ENCODE measurements around the gene LBX1. TPM values are rescaled to one million over a fixed set of nuclear protein-coding genes. Genes with fewer than 3 reads are reported as not detected.

The LBX1 gene
- total RNA-seq, 2 experiments from 2014 or later: not detected

GRCh38 chr10:101216207-101217043 is 12.8 kb downstream of the LBX1 start:
- ChIA-PET POLR2A (no interaction called here), CTCF (ENCODE audit: unreplicated experiment) (no interaction called here)
- H2AFZ ChIP-seq (ENCODE audit: low read length): no peak overlapping the region
- H3K27ac ChIP-seq (ENCODE audit: low read depth, low read length, poor library complexity, severe bottlenecking): no peak overlapping the region
- no peaks in the 10 kb centered on the region for H3K9me2 ChIP-seq (ENCODE audit: insufficient read depth, low read length)
- intact Hi-C loops (cut with micrococcal nuclease; ENCODE audit: unreplicated experiment): loop anchor here (10.0 kb wide), 1 partner anchor 568 kb away; the partner anchor contains the start of gene NPM3
- BruUV-seq (replicated peaks): no TSS peak
- H3K4me3 ChIP-seq (ENCODE audit: low read depth, low read length, poor library complexity, severe bottlenecking): no peak overlapping the region
- no peaks in the 10 kb centered on the region for H3K9me3 ChIP-seq (ENCODE audit: low read length)
- H3K4me2 ChIP-seq (ENCODE audit: low read length): 0 out of 2 replicates have a peak overlapping the region, but pooled peaks have one; percentile 10
- no peak for TF ChIP-seq CTCF (conservative IDR thresholded peaks at IDR 0.05; ENCODE audit: low read length)
- TF ChIP-seq EZH2phosphoT487 (IDR thresholded peaks at IDR 0.05; ENCODE audit: borderline replicate concordance, low read depth, low read length): no peak
- no peak for DNase-seq (ENCODE audit: low spot score)
- no peaks in the 10 kb centered on the region for H3K79me2 ChIP-seq (ENCODE audit: insufficient read depth, low read depth, low read length)
- H4K20me1 ChIP-seq (ENCODE audit: insufficient read depth, low read length): no peaks in the 10 kb centered on the region
- H3K36me3 ChIP-seq (ENCODE audit: insufficient read depth, low read length): no peaks in the 10 kb centered on the region
- H3K4me1 ChIP-seq (ENCODE audit: insufficient read depth, low read length, poor library complexity, severe bottlenecking): peaks cover 6% of the 10 kb centered on the region

GRCh38 chr10:101215397-101216206 is 13.7 kb downstream of the LBX1 start:
- Histone ChIP-seq H3K9me3 (ENCODE audit: low read length) (no peaks in the 10 kb centered on the region), H4K20me1 (ENCODE audit: insufficient read depth, low read length) (no peaks in the 10 kb centered on the region), H3K4me3 (ENCODE audit: low read depth, low read length, poor library complexity, severe bottlenecking) (no peak overlapping the region), H3K4me2 (ENCODE audit: low read length) (0 out of 2 replicates have a peak overlapping the region, but pooled peaks have one; percentile 10), H2AFZ (ENCODE audit: low read length) (no peak overlapping the region), H3K27ac (ENCODE audit: low read depth, low read length, poor library complexity, severe bottlenecking) (no peak overlapping the region), H3K79me2 (ENCODE audit: insufficient read depth, low read depth, low read length) (no peaks in the 10 kb centered on the region), H3K4me1 (ENCODE audit: insufficient read depth, low read length, poor library complexity, severe bottlenecking) (peaks cover 6% of the 10 kb centered on the region), H3K36me3 (ENCODE audit: insufficient read depth, low read length) (no peaks in the 10 kb centered on the region), H3K9me2 (ENCODE audit: insufficient read depth, low read length) (no peaks in the 10 kb centered on the region)
- POLR2A ChIA-PET: interaction anchor here (2.2 kb wide), 1 partner anchor 566 kb away, joined by 7 read pairs; no protein-coding TSS in a partner anchor
- BruUV-seq (replicated peaks): no TSS peak
- intact Hi-C loops (cut with micrococcal nuclease; ENCODE audit: unreplicated experiment): loop anchor here (2.0 to 10.0 kb wide), 2 partner anchors 57 to 569 kb away; partner anchors contain the start of gene NPM3
- DNase-seq (ENCODE audit: low spot score): no peak
- no peak for TF ChIP-seq EZH2phosphoT487 (IDR thresholded peaks at IDR 0.05; ENCODE audit: borderline replicate concordance, low read depth, low read length)
- TF ChIP-seq CTCF (conservative IDR thresholded peaks at IDR 0.05; ENCODE audit: low read length): no peak
- CTCF ChIA-PET (ENCODE audit: unreplicated experiment): interaction anchor here (0.7 kb wide), 1 partner anchor 16 kb away, joined by 5 read pairs; no protein-coding TSS in a partner anchor

All from OCI-LY7 (cell line).